Measurements from ENCODE around the gene PIP5K1C. TPM values are rescaled to one million over a fixed set of nuclear protein-coding genes. Genes with fewer than 3 reads are reported as not detected.

PIP5K1C gene
- total RNA-seq, 6 experiments from 2014 or later = 5.3 to 9.8 (median 7.6) TPM

DNA sequence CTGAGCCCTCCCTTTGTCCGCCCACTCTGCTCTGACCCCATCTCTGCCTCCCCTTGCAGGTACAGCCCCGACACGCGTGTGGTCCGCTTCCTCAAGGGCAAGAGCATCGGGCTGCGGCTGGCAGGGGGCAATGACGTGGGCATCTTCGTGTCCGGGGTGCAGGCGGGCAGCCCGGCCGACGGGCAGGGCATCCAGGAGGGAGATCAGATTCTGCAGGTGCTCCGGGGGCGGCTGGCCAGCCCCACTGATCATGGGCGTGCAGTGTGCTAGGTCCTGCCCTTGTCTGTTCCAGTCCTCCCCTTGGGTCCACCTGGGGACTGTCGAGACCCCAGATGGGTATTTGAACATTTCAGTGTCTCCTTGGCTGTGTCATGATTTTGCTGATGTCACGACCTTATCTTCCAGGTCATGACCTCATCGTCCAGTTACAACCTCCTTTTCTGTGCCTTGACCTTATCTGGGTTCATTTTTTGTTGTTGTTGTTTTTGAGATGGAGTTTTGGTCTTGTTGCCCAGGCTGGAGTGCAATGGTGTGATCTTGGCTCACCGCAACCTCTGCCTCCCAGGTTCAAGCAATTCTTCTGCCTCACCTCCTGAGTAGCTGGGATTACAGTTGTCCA, 35.9 kb upstream of the PIP5K1C start:
- no peaks in the 10 kb centered on the region for H3K9me3 ChIP-seq
- no peaks in the 10 kb centered on the region for H3K27me3 ChIP-seq
- WGBS (ENCODE audit: insufficient coverage, low coverage, low lambda C conversion rate, missing lambda C conversion rate) = 87% methylated on average over 4 of the region's 21 CpGs
- TF ChIP-seq, protein P1, sequence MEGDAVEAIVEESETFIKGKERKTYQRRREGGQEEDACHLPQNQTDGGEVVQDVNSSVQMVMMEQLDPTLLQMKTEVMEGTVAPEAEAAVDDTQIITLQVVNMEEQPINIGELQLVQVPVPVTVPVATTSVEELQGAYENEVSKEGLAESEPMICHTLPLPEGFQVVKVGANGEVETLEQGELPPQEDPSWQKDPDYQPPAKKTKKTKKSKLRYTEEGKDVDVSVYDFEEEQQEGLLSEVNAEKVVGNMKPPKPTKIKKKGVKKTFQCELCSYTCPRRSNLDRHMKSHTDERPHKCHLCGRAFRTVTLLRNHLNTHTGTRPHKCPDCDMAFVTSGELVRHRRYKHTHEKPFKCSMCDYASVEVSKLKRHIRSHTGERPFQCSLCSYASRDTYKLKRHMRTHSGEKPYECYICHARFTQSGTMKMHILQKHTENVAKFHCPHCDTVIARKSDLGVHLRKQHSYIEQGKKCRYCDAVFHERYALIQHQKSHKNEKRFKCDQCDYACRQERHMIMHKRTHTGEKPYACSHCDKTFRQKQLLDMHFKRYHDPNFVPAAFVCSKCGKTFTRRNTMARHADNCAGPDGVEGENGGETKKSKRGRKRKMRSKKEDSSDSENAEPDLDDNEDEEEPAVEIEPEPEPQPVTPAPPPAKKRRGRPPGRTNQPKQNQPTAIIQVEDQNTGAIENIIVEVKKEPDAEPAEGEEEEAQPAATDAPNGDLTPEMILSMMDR (IDR thresholded peaks at IDR 0.05) = no peak
- TF ChIP-seq POLR2A (IDR thresholded peaks at IDR 0.05) = no peak
- intact Hi-C loops (cut with DNase I) = no loop called here
- H3K36me3 ChIP-seq = peaks cover 0 to 11% (median 2%) of the 10 kb centered on the region in 4 donors
- H3K4me1 ChIP-seq = no peaks in the 10 kb centered on the region
- H3K27ac ChIP-seq = no peak overlapping the region
- H3K4me3 ChIP-seq = no peak overlapping the region
- DNase-seq (no peak), ATAC-seq (no peak)

DNA sequence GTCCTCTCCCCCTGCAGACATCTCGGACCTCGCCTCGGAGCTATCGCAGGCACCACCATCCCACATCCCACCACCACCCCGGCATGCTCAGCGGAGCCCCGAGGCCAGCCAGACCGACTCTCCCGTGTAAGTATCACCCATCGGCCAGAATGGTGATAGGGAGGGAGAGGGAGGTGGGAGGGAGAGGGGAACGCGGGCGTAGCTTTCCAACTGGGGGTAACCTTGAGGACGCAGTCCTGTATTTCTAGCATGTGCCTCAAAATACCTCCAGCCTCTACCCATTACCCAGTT, 34.0 kb upstream of the PIP5K1C start:
- no peaks in the 10 kb centered on the region for H3K4me1 ChIP-seq
- no peaks in the 10 kb centered on the region for H3K9me3 ChIP-seq
- peaks cover 0 to 11% (median 0%) of the 10 kb centered on the region in 4 donors for H3K36me3 ChIP-seq
- H3K27me3 ChIP-seq = no peaks in the 10 kb centered on the region
- ATAC-seq = no peak
- WGBS (ENCODE audit: insufficient coverage, low coverage, low lambda C conversion rate, missing lambda C conversion rate) = 96% methylated on average over 8 of the region's 14 CpGs
- no peak for DNase-seq
- H3K4me3 ChIP-seq = no peak overlapping the region
- no peak for TF ChIP-seq POLR2A (IDR thresholded peaks at IDR 0.05)
- TF ChIP-seq, protein P1 (IDR thresholded peaks at IDR 0.05) = no peak
- H3K27ac ChIP-seq = no peak overlapping the region
- intact Hi-C loops (cut with DNase I) = no loop called here

DNA sequence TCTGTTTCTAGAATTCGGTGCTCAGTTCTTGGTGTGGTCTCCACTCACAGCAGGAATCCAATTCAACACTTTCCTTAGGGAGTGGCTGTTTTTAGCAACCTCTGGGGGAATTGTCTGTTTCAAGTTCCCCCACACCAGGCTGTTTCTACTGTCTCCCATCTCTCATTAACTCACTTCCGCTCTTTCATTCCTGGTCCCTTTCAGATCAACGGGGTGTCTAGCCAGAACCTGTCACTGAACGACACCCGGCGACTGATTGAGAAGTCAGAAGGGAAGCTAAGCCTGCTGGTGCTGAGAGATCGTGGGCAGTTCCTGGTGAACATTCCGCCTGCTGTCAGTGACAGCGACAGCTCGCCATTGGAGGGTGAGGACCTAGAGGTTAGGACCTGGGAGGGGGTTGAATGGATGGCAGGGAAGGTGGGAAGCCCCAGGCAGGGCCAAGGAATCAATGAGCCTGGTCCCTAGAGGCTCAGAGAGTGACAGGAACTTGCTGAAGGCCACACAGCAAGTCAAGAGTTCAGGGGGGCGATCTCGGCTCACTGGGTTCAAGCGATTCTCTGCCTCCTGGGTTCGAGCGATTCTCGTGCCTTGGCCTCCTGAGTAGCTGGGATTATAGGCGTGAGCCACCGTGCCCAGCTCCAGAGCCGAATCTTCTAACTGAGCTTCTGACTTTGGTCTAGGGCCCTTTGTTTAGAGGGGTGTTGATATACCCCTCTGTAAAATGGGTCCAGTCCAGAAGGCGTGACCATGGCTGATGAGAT, 33.5 kb upstream of the PIP5K1C start:
- H3K4me3 ChIP-seq = no peak overlapping the region
- DNase-seq (no peak), ATAC-seq (no peak)
- H3K9me3 ChIP-seq = no peaks in the 10 kb centered on the region
- intact Hi-C loops (cut with DNase I) = no loop called here
- WGBS (ENCODE audit: insufficient coverage, low coverage, low lambda C conversion rate, missing lambda C conversion rate) = 79% methylated on average over 9 of the region's 20 CpGs
- H3K27me3 ChIP-seq = no peaks in the 10 kb centered on the region
- H3K4me1 ChIP-seq = no peaks in the 10 kb centered on the region
- H3K27ac ChIP-seq = no peak overlapping the region
- H3K36me3 ChIP-seq = peaks cover 0 to 9% (median 0%) of the 10 kb centered on the region in 4 donors
- TF ChIP-seq, protein P1 (IDR thresholded peaks at IDR 0.05) = no peak
- no peak for TF ChIP-seq POLR2A (IDR thresholded peaks at IDR 0.05)

DNA sequence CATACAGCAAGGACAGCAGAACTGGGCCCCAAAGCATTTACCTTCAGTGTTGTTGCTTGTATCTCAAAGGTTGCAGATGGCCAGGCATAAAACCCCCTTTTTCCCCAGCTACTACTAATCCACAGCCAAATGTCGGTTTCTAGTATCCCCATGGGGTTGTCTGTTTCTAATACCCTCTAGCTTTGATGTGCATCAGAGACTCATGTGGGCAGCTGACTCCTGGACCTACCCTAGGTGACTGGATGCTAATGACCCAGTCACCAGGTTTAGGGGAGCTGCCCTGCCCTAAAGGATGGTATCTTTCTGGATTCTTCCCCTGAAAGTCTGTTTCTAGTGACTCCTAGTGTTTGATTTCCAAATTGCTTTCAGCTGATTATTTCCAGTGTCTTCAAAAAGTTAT, 31.8 kb upstream of the PIP5K1C start:
- WGBS (ENCODE audit: insufficient coverage, low coverage, low lambda C conversion rate, missing lambda C conversion rate) = 100% methylated on average over 1 of the region's 1 CpG
- H3K36me3 ChIP-seq = peaks cover 0 to 4% (median 0%) of the 10 kb centered on the region in 4 donors
- no peaks in the 10 kb centered on the region for H3K4me1 ChIP-seq
- intact Hi-C loops (cut with DNase I) = no loop called here
- ATAC-seq (no peak), DNase-seq (no peak)
- H3K9me3 ChIP-seq = no peaks in the 10 kb centered on the region
- H3K27ac ChIP-seq = no peak overlapping the region
- H3K4me3 ChIP-seq = no peak overlapping the region
- no peak for TF ChIP-seq POLR2A (IDR thresholded peaks at IDR 0.05)
- TF ChIP-seq, protein P1 (IDR thresholded peaks at IDR 0.05) = no peak
- no peaks in the 10 kb centered on the region for H3K27me3 ChIP-seq
